ENCODE data around the gene PFDN1. TPM values are rescaled to one million over a fixed set of nuclear protein-coding genes. Genes with fewer than 3 reads are reported as not detected.

The PFDN1 gene
- total RNA-seq, 1 experiment from 2014 or later: 94.1 TPM

GRCh38 chr5:140239939-140240700, 62.8 kb downstream of the PFDN1 start:
- ChIA-PET CTCF (interaction anchor here (0.6 to 2.8 kb wide), 14 partner anchors 9 to 145 kb away, joined by 3 to 45 read pairs (median 4); partner anchors contain the start of genes HBEGF and SLC4A9), POLR2A (ENCODE audit: low non-redundant PET) (no interaction called here)
- peaks cover under 1% of the 10 kb centered on the region for H3K36me3 ChIP-seq (ENCODE audit: insufficient read depth, low read length, poor library complexity, severe bottlenecking)
- no peaks in the 10 kb centered on the region for H3K27me3 ChIP-seq (replicated peaks; ENCODE audit: insufficient read depth, low read depth, low read length, poor library complexity)
- H3K9me3 ChIP-seq (ENCODE audit: low read depth, low read length, poor library complexity, severe bottlenecking): no peaks in the 10 kb centered on the region
- DNase-seq (ENCODE audit: low spot score): peak; percentile 80
- H3K4me3 ChIP-seq (ENCODE audit: low read depth, low read length, poor library complexity, severe bottlenecking): no peak overlapping the region
- intact Hi-C loops (cut with micrococcal nuclease; ENCODE audit: unreplicated experiment): no loop called here
- BruUV-seq (replicated peaks): no TSS peak
- peaks cover 26% of the 10 kb centered on the region for H3K4me1 ChIP-seq (ENCODE audit: insufficient read depth, low read length, poor library complexity, severe bottlenecking)
- H3K27ac ChIP-seq (ENCODE audit: low read depth, low read length, poor library complexity, severe bottlenecking): no peak overlapping the region
- TF ChIP-seq EZH2 (IDR thresholded peaks at IDR 0.05; ENCODE audit: borderline replicate concordance, low read depth, low read length, poor library complexity, severe bottlenecking) (no peak), CTCF (conservative IDR thresholded peaks at IDR 0.05; ENCODE audit: low read depth, low read length) (peak; percentile 81)

GRCh38 chr5:140239461-140239860, 63.4 kb downstream of the PFDN1 start:
- DNase-seq (ENCODE audit: low spot score): no peak
- Histone ChIP-seq H3K36me3 (ENCODE audit: insufficient read depth, low read length, poor library complexity, severe bottlenecking) (no peaks in the 10 kb centered on the region), H3K27me3 (replicated peaks; ENCODE audit: insufficient read depth, low read depth, low read length, poor library complexity) (no peaks in the 10 kb centered on the region), H3K9me3 (ENCODE audit: low read depth, low read length, poor library complexity, severe bottlenecking) (no peaks in the 10 kb centered on the region), H3K27ac (ENCODE audit: low read depth, low read length, poor library complexity, severe bottlenecking) (no peak overlapping the region), H3K4me1 (ENCODE audit: insufficient read depth, low read length, poor library complexity, severe bottlenecking) (peaks cover 20% of the 10 kb centered on the region), H3K4me3 (ENCODE audit: low read depth, low read length, poor library complexity, severe bottlenecking) (no peak overlapping the region)
- POLR2A ChIA-PET (ENCODE audit: low non-redundant PET): no interaction called here
- intact Hi-C loops (cut with micrococcal nuclease; ENCODE audit: unreplicated experiment): no loop called here
- CTCF ChIA-PET: interaction anchor here (0.6 to 2.8 kb wide), 10 partner anchors 8 to 146 kb away, joined by 3 to 45 read pairs (median 4); partner anchors contain the start of gene HBEGF
- TF ChIP-seq EZH2 (IDR thresholded peaks at IDR 0.05; ENCODE audit: borderline replicate concordance, low read depth, low read length, poor library complexity, severe bottlenecking) (no peak), CTCF (conservative IDR thresholded peaks at IDR 0.05; ENCODE audit: low read depth, low read length) (no peak)
- no TSS peak for BruUV-seq (replicated peaks)

- Histone ChIP-seq H3K27me3 (replicated peaks; ENCODE audit: insufficient read depth, low read depth, low read length, poor library complexity) (no peaks in the 10 kb centered on the region), H3K36me3 (ENCODE audit: insufficient read depth, low read length, poor library complexity, severe bottlenecking) (no peaks in the 10 kb centered on the region), H3K9me3 (ENCODE audit: low read depth, low read length, poor library complexity, severe bottlenecking) (no peaks in the 10 kb centered on the region), H3K4me3 (ENCODE audit: low read depth, low read length, poor library complexity, severe bottlenecking) (no peak overlapping the region), H3K4me1 (ENCODE audit: insufficient read depth, low read length, poor library complexity, severe bottlenecking) (peaks cover 20% of the 10 kb centered on the region), H3K27ac (ENCODE audit: low read depth, low read length, poor library complexity, severe bottlenecking) (no peak overlapping the region)
- BruUV-seq (replicated peaks): no TSS peak
- no peak for DNase-seq (ENCODE audit: low spot score)
- intact Hi-C loops (cut with micrococcal nuclease; ENCODE audit: unreplicated experiment): no loop called here
- TF ChIP-seq EZH2 (IDR thresholded peaks at IDR 0.05; ENCODE audit: borderline replicate concordance, low read depth, low read length, poor library complexity, severe bottlenecking) (no peak), CTCF (conservative IDR thresholded peaks at IDR 0.05; ENCODE audit: low read depth, low read length) (no peak)
- ChIA-PET CTCF (interaction anchor here (0.8 kb wide), 1 partner anchor 120 kb away, joined by 3 read pairs; no protein-coding TSS in a partner anchor), POLR2A (ENCODE audit: low non-redundant PET) (no interaction called here)
These were observed 64.1 kb downstream of the PFDN1 start for GRCh38 chr5:140238756-140239155.

Measured in A673 (cell line).